Effector memory CD8-positive, alpha-beta T cell (primary cell): ENCODE results near the gene ARHGAP12.
A peak's percentile ranks its signal among the peaks of the same experiment; 100 is the strongest.

ENCODE experiments used
- ATAC-seq: fragments of 150-1000 bp; cut with Tn5 transposase; replicated peaks from 2 replicates; pipeline ENCODE4 v1.10.0; 2021; ENCODE audit warnings: mild to moderate bottlenecking, moderate library complexity
- DNase-seq, 3 experiments: peaks; one replicate each; pipeline ENCODE4 v3.0.0; 2021
- H3K27ac Mint-ChIP-seq, 2 donors: one replicate each; pipeline ENCODE4 v1.8.0; 2022; ENCODE audit warnings: mild to moderate bottlenecking in 2 of 2, mixed read lengths in 2 of 2, moderate library complexity in 2 of 2
- H3K27me3 Mint-ChIP-seq, 2 donors: one replicate each; pipeline ENCODE4 v1.8.0; 2022; ENCODE audit warnings: mixed read lengths in 2 of 2
- H3K36me3 Mint-ChIP-seq: one replicate; pipeline ENCODE4 v1.8.0; 2022; ENCODE audit warnings: mild to moderate bottlenecking, moderate library complexity, mixed read lengths; ENCODE audit not compliant: insufficient read depth
- H3K4me1 Mint-ChIP-seq, 2 donors: one replicate each; pipeline ENCODE4 v1.8.0; 2022; ENCODE audit warnings: low read depth in 2 of 2, mixed read lengths in 2 of 2
- H3K4me3 Mint-ChIP-seq, 2 donors: one replicate each; pipeline ENCODE4 v1.8.0; 2022; ENCODE audit warnings: mild to moderate bottlenecking in 2 of 2, mixed read lengths in 2 of 2, moderate library complexity in 2 of 2
- H3K9me3 Mint-ChIP-seq, 2 donors: one replicate each; pipeline ENCODE4 v1.8.0; 2022; ENCODE audit warnings: mixed read lengths in 2 of 2

The ARHGAP12 gene

DNA sequence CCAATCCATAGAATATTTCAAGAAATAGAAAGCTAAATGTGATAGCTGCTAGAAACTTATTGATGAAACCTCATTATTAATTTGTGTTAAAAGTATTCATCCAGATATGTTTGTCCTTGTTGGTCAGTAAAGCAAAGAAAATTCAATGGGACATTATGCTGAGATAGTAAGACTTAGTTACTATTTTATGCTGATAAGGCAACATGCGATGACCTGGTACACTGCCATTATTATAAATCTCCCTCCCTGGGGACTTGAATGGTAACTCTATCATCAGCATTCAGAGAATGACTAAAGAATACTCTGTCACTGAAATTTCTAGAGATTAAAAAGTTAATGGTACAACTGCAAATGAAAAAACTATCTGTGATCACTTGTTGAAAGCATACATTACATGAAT, 54.9 kb downstream of the ARHGAP12 start:
- H3K4me3 Mint-ChIP-seq: no peak overlapping the region
- peaks cover 5 to 16% of the 10 kb centered on the region in 2 donors for H3K4me1 Mint-ChIP-seq
- H3K36me3 Mint-ChIP-seq: no peaks in the 10 kb centered on the region
- no peak for DNase-seq
- H3K27ac Mint-ChIP-seq: no peak overlapping the region
- no peaks in the 10 kb centered on the region for H3K9me3 Mint-ChIP-seq
- no peaks in the 10 kb centered on the region for H3K27me3 Mint-ChIP-seq
- ATAC-seq: no peak

- ATAC-seq (no peak), DNase-seq (no peak)
- Mint-ChIP-seq H3K4me3 (no peak overlapping the region), H3K4me1 (peaks cover 3 to 9% of the 10 kb centered on the region in 2 donors), H3K36me3 (no peaks in the 10 kb centered on the region), H3K27me3 (no peaks in the 10 kb centered on the region), H3K27ac (no peak overlapping the region), H3K9me3 (no peaks in the 10 kb centered on the region)
Observed at GRCh38 chr10:31871266-31872065, 57.2 kb downstream of the ARHGAP12 start.

DNA sequence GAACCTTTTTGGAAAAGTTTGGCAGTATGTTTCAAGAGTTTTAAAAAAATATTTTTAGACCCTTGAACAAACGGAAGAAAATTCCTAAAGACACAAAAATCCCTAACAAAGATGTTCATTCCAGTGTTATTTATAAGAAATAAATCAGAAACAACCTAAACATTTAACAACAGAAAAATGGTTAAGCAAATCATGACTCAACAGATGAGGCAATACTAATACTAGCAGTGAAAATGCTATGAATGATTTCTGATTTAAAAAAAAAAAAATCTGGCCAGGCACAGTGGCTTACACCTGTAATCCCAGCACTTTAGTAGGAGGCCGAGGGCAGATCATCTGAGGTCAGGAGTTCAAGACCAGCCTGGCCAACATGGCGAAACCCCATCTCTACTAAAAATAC, 61.0 kb downstream of the ARHGAP12 start:
- peaks cover 11 to 16% of the 10 kb centered on the region in 2 donors for H3K4me1 Mint-ChIP-seq
- no peaks in the 10 kb centered on the region for H3K27me3 Mint-ChIP-seq
- H3K27ac Mint-ChIP-seq: no peak overlapping the region
- no peaks in the 10 kb centered on the region for H3K36me3 Mint-ChIP-seq
- no peaks in the 10 kb centered on the region for H3K9me3 Mint-ChIP-seq
- DNase-seq (no peak), ATAC-seq (no peak)
- H3K4me3 Mint-ChIP-seq: no peak overlapping the region

DNA sequence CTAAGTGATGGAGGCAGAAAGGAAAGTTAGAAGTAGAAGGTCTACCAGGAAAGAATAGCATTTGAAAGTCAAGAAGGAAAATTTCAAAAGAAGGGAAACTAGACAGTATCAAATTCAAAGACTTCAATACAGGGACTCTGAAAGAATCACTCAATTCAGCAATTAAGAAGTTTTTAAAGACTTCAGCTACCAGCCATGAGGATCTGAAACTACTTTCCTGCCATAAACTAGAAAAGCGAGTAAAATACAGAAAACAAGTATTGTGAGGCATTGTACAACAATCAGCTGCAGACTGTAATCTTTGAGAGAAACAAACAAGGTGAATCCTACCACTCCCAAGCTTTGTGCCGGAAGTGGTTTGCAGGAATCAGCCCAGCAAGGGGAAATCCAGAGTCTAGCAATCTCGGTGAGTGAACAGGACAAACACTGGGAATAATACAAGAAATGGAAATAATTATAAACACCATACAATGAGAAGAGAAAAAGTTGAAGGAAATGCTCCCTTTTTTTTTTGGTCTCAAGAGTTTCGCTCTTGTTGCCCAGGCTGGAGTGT, 62.4 kb downstream of the ARHGAP12 start:
- Mint-ChIP-seq H3K4me1 (peaks cover 12 to 23% of the 10 kb centered on the region in 2 donors), H3K36me3 (peaks cover 4% of the 10 kb centered on the region), H3K27ac (peak overlapping the region in 1 of 2 donors; percentile 16), H3K9me3 (no peaks in the 10 kb centered on the region), H3K4me3 (no peak overlapping the region), H3K27me3 (no peaks in the 10 kb centered on the region)
- DNase-seq (no peak), ATAC-seq (no peak)

- DNase-seq (no peak), ATAC-seq (no peak)
- Mint-ChIP-seq H3K27ac (no peak overlapping the region), H3K36me3 (peaks cover 9% of the 10 kb centered on the region), H3K4me3 (no peak overlapping the region), H3K4me1 (peaks cover 12 to 23% of the 10 kb centered on the region in 2 donors), H3K9me3 (no peaks in the 10 kb centered on the region), H3K27me3 (no peaks in the 10 kb centered on the region)
Observed at GRCh38 chr10:31864834-31865518, 63.7 kb downstream of the ARHGAP12 start.

GRCh38 chr10:31855033-31855432, 73.6 kb downstream of the ARHGAP12 start:
- Mint-ChIP-seq H3K27ac (no peak overlapping the region), H3K36me3 (peaks cover 12% of the 10 kb centered on the region), H3K4me1 (peaks cover 1 to 14% of the 10 kb centered on the region in 2 donors), H3K4me3 (no peak overlapping the region), H3K9me3 (no peaks in the 10 kb centered on the region), H3K27me3 (no peaks in the 10 kb centered on the region)
- ATAC-seq: no peak
- no peak for DNase-seq

GRCh38 chr10:31853629-31854028, 75.0 kb downstream of the ARHGAP12 start:
- no peak for ATAC-seq
- no peaks in the 10 kb centered on the region for H3K27me3 Mint-ChIP-seq
- H3K27ac Mint-ChIP-seq: no peak overlapping the region
- H3K4me3 Mint-ChIP-seq: no peak overlapping the region
- H3K4me1 Mint-ChIP-seq: peaks cover 1 to 18% of the 10 kb centered on the region in 2 donors
- peaks cover 4% of the 10 kb centered on the region for H3K36me3 Mint-ChIP-seq
- no peak for DNase-seq
- H3K9me3 Mint-ChIP-seq: no peaks in the 10 kb centered on the region

- Mint-ChIP-seq H3K36me3 (no peaks in the 10 kb centered on the region), H3K9me3 (no peaks in the 10 kb centered on the region), H3K27ac (no peak overlapping the region), H3K4me1 (peaks cover 7 to 12% of the 10 kb centered on the region in 2 donors), H3K4me3 (no peak overlapping the region), H3K27me3 (no peaks in the 10 kb centered on the region)
- DNase-seq: no peak
- no peak for ATAC-seq
Observed at GRCh38 chr10:31851216-31851615, 77.4 kb downstream of the ARHGAP12 start.

DNA sequence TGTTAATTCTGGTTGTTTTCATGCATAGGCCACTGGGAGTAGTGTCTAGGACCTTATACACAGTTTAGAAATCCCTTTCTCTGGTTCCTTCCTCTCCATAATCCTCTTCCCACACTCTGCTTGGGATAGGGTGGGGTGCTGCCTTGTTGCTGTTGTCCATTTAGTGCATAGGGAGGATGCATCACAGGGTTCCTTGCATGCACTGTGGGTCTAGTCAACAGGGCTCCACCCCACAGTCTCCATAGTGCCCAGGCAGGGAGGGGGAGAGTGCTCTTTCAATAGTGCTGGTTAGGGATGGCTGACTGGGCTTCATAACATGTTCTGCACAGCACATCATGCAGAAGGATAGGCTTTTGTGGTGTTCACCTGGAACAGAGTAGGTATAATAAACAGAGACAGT, 81.1 kb downstream of the ARHGAP12 start:
- Mint-ChIP-seq H3K4me3 (no peak overlapping the region), H3K4me1 (peaks cover 9 to 14% of the 10 kb centered on the region in 2 donors), H3K27ac (peak overlapping the region in 1 of 2 donors; percentile 41), H3K9me3 (no peaks in the 10 kb centered on the region), H3K27me3 (no peaks in the 10 kb centered on the region), H3K36me3 (no peaks in the 10 kb centered on the region)
- no peak for DNase-seq
- ATAC-seq: no peak

DNA sequence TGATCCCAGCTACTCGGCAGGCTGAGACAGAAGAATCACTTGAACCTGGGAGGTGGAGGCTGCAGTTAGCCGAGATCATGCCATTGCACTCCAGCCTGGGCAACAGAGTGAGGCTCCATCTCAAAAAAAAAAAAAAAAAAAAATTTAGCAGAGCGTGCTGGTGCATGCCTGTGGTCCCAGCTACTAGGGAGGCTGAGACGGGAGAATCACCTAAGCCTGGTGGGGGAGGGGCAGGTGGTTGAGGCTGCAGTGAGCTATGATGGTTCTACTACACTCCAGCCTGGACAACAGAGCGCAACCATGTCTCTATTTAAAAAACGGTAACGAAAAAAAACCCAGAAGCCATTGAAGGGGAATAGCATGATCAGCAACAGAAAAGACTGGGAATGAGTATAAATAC, 89.9 kb downstream of the ARHGAP12 start:
- H3K9me3 Mint-ChIP-seq: no peaks in the 10 kb centered on the region
- no peak for DNase-seq
- no peak for ATAC-seq
- no peak overlapping the region for H3K4me3 Mint-ChIP-seq
- peaks cover 6% of the 10 kb centered on the region for H3K36me3 Mint-ChIP-seq
- no peak overlapping the region for H3K27ac Mint-ChIP-seq
- H3K4me1 Mint-ChIP-seq: peaks cover 0 to 3% of the 10 kb centered on the region in 2 donors
- no peaks in the 10 kb centered on the region for H3K27me3 Mint-ChIP-seq

DNA sequence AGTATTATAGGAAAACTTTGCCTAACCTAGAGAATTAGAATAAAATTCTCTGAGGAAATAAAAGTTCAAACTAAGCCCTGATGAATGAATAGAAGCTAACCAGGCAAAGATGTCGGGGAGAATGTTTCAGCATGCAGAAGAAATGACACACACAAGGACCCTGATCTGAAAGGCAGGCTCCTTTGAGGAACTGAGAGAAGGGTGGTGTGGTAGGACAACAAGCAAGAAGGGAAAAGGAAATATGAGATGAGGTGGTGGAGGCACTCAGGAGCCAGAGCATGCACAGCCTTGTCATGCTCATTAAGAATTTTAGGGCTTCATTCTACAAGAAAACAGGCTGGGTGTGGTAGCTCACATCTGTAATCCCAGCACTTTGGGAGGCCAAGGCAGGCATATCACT, 90.6 kb downstream of the ARHGAP12 start:
- DNase-seq: no peak
- Mint-ChIP-seq H3K4me1 (peaks cover 0 to 7% of the 10 kb centered on the region in 2 donors), H3K36me3 (peaks cover 6% of the 10 kb centered on the region), H3K27me3 (no peaks in the 10 kb centered on the region), H3K9me3 (no peaks in the 10 kb centered on the region), H3K27ac (peak overlapping the region; percentile 2 to 64), H3K4me3 (no peak overlapping the region)
- ATAC-seq: no peak

- H3K36me3 Mint-ChIP-seq: peaks cover 4% of the 10 kb centered on the region
- DNase-seq (no peak), ATAC-seq (no peak)
- no peaks in the 10 kb centered on the region for H3K9me3 Mint-ChIP-seq
- no peak overlapping the region for H3K27ac Mint-ChIP-seq
- peaks cover 0 to 7% of the 10 kb centered on the region in 2 donors for H3K4me1 Mint-ChIP-seq
- H3K27me3 Mint-ChIP-seq: no peaks in the 10 kb centered on the region
- H3K4me3 Mint-ChIP-seq: no peak overlapping the region
Observed at GRCh38 chr10:31836569-31837406, 91.8 kb downstream of the ARHGAP12 start.

DNA sequence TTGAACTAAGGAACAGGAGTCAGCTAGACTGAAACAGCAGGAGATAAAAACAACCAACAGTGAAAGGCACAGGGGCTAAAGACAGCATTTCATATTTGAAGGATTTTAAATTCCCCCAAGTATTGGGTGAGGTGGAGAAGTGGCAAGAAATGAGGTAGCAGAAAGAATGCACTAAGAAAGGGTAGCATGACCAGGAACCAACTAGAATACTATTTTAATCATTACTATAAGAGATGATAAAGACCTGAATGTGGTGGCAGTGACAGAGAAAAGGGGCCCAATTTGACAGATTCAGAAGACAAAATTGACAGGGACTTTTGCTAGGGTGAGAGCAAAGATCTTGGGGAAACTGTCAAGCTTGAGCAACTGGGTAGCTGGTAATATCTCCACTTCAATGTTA, 94.9 kb downstream of the ARHGAP12 start:
- H3K27me3 Mint-ChIP-seq: no peaks in the 10 kb centered on the region
- peaks cover 0 to 7% of the 10 kb centered on the region in 2 donors for H3K4me1 Mint-ChIP-seq
- DNase-seq: no peak
- no peak overlapping the region for H3K4me3 Mint-ChIP-seq
- no peak overlapping the region for H3K27ac Mint-ChIP-seq
- H3K36me3 Mint-ChIP-seq: peaks cover 9% of the 10 kb centered on the region
- no peak for ATAC-seq
- no peaks in the 10 kb centered on the region for H3K9me3 Mint-ChIP-seq
